ENCODE data around the gene IL10RB.

DNA sequence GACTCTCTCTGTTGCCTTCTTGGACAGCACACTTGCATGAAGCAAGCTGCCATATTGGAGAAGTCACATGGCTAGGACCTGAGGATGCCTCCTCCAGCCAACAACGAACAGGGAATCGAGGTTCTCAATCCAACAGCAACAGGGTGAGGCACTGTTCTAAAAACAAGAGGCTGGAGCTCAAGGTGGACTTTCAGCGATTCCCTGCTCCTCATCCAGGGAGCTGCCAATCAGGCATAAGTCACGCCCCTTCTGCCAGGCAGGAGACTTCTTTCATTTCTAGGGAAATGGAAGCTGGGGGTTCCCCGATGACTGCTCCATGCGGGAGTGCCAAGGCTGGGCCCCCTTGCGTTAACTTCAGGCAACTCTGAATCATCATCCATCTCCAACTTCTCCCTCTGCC is 35.9 kb downstream of the IL10RB start:
- TF ChIP-seq, protein P1, sequence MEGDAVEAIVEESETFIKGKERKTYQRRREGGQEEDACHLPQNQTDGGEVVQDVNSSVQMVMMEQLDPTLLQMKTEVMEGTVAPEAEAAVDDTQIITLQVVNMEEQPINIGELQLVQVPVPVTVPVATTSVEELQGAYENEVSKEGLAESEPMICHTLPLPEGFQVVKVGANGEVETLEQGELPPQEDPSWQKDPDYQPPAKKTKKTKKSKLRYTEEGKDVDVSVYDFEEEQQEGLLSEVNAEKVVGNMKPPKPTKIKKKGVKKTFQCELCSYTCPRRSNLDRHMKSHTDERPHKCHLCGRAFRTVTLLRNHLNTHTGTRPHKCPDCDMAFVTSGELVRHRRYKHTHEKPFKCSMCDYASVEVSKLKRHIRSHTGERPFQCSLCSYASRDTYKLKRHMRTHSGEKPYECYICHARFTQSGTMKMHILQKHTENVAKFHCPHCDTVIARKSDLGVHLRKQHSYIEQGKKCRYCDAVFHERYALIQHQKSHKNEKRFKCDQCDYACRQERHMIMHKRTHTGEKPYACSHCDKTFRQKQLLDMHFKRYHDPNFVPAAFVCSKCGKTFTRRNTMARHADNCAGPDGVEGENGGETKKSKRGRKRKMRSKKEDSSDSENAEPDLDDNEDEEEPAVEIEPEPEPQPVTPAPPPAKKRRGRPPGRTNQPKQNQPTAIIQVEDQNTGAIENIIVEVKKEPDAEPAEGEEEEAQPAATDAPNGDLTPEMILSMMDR (IDR thresholded peaks at IDR 0.05; ENCODE audit: low read depth, low read length): no peak
- TF ChIP-seq EZH2phosphoT487 (IDR thresholded peaks at IDR 0.05; ENCODE audit: low read depth): no peak

Data from OCI-LY3 (cell line).